Left lung (tissue), 10 donors: ENCODE results near the gene ANP32E. TPM values are rescaled to one million over a fixed set of nuclear protein-coding genes. Genes with fewer than 3 reads are reported as not detected.
A peak's percentile ranks its signal among the peaks of the same experiment; 100 is the strongest.

Experiments
- ATAC-seq: fragments of 200-7000 bp; cut with Tn5 transposase; one replicate; pipeline ENCODE4 v1.9.1; 2020; ENCODE audit warnings: moderate library complexity
- DNase-seq, 4 donors: peaks; one replicate each; pipeline ENCODE4 v3.0.0-alpha.2; 2013 to 2020
- H3K27ac ChIP-seq, 2 donors: fragments of 200-600 bp; sonication (generic) in 1 of 2; one replicate each; pipeline versions ENCODE4 v1.5.0 to v1.8.0; 2020 to 2021
- H3K27me3 ChIP-seq, 2 donors: fragments of 200-600 bp; sonication (generic) in 1 of 2; one replicate each; pipeline versions ENCODE4 v1.5.0 to v1.8.0; 2020 to 2021
- H3K36me3 ChIP-seq, 2 donors: fragments of 200-600 bp; sonication (generic) in 1 of 2; one replicate each; pipeline versions ENCODE4 v1.5.0 to v1.8.0; 2020 to 2021
- H3K4me1 ChIP-seq, 2 donors: fragments of 200-600 bp; one replicate each; pipeline ENCODE4 v1.8.0; 2021
- H3K4me3 ChIP-seq, 2 donors: fragments of 200-600 bp; sonication (generic) in 1 of 2; one replicate each; pipeline versions ENCODE4 v1.5.0 to v1.8.0; 2020 to 2021; ENCODE audit warnings: mild to moderate bottlenecking in 1 of 2
- H3K9me3 ChIP-seq, 2 donors: fragments of 200-600 bp; sonication (generic) in 1 of 2; one replicate each; pipeline versions ENCODE4 v1.5.0 to v1.8.0; 2020 to 2021
- intact Hi-C, 2 donors: fragments of 100-400 bp; cut with DNase I; formaldehyde crosslinking; loops; one replicate each; pipeline versions ENCODE4 v1.11.2 to v1.14.2; 2022
- polyA plus RNA-seq, 6 donors: library from polyadenylated mRNA; unstranded; fragments of 120-200 nt; gene quantifications; one replicate each; pipeline ENCODE4 v1.2.1, GENCODE V29; 2013; ENCODE audit not compliant: insufficient read length in 6 of 6
- total RNA-seq, 2 donors: library from RNA; stranded (reverse); fragmentation: NEBNext Ultra II Directional; extraction: Animal tissue kit (Norgen Biotek cat#: 25700); gene quantifications; one replicate each; pipeline ENCODE4 v1.2.1, GENCODE V29; 2021
- TF ChIP-seq, protein P1 (sequence below), 2 donors: fragments of 200-600 bp; sonication (generic) in 1 of 2; IDR thresholded peaks; one replicate each; pipeline versions ENCODE4 v1.5.0 to v1.8.0; 2021; ENCODE audit warnings: antibody characterized with exemption in 2 of 2
- donor health status: DM: no; HTN: yes; CAD: no.
- donor health status: DM: no; HTN: no; CAD: no.

Gene ANP32E
- total and polyA plus RNA-seq, 8 donors, result 27.3 to 112 (median 83.2) TPM

- TF ChIP-seq, protein P1, sequence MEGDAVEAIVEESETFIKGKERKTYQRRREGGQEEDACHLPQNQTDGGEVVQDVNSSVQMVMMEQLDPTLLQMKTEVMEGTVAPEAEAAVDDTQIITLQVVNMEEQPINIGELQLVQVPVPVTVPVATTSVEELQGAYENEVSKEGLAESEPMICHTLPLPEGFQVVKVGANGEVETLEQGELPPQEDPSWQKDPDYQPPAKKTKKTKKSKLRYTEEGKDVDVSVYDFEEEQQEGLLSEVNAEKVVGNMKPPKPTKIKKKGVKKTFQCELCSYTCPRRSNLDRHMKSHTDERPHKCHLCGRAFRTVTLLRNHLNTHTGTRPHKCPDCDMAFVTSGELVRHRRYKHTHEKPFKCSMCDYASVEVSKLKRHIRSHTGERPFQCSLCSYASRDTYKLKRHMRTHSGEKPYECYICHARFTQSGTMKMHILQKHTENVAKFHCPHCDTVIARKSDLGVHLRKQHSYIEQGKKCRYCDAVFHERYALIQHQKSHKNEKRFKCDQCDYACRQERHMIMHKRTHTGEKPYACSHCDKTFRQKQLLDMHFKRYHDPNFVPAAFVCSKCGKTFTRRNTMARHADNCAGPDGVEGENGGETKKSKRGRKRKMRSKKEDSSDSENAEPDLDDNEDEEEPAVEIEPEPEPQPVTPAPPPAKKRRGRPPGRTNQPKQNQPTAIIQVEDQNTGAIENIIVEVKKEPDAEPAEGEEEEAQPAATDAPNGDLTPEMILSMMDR (IDR thresholded peaks at IDR 0.05), result no peak
- no peaks in the 10 kb centered on the region for H3K9me3 ChIP-seq
- H3K27ac ChIP-seq, result peak overlapping the region; percentile 58 to 61
- intact Hi-C loops, result no loop called here
- DNase-seq, result no peak
- H3K4me1 ChIP-seq, result peaks cover 11 to 39% of the 10 kb centered on the region in 2 donors
- H3K27me3 ChIP-seq, result no peaks in the 10 kb centered on the region
- peaks cover 0 to 8% of the 10 kb centered on the region in 2 donors for H3K36me3 ChIP-seq
- ATAC-seq, result no peak
- no peak overlapping the region for H3K4me3 ChIP-seq
Observed at GRCh38 chr1:150271291-150271959, 35.5 kb upstream of the ANP32E start.

GRCh38 chr1:150269451-150269850 lies 33.5 kb upstream of the ANP32E start:
- ATAC-seq (no peak), DNase-seq (no peak)
- peaks cover 11 to 39% of the 10 kb centered on the region in 2 donors for H3K4me1 ChIP-seq
- peak overlapping the region; percentile 83 to 97 for H3K4me3 ChIP-seq
- intact Hi-C loops, result no loop called here
- peak overlapping the region; percentile 88 to 94 for H3K27ac ChIP-seq
- no peaks in the 10 kb centered on the region for H3K27me3 ChIP-seq
- TF ChIP-seq, protein P1 (IDR thresholded peaks at IDR 0.05), result no peak
- no peaks in the 10 kb centered on the region for H3K9me3 ChIP-seq
- H3K36me3 ChIP-seq, result peaks cover 0 to 28% of the 10 kb centered on the region in 2 donors

DNA sequence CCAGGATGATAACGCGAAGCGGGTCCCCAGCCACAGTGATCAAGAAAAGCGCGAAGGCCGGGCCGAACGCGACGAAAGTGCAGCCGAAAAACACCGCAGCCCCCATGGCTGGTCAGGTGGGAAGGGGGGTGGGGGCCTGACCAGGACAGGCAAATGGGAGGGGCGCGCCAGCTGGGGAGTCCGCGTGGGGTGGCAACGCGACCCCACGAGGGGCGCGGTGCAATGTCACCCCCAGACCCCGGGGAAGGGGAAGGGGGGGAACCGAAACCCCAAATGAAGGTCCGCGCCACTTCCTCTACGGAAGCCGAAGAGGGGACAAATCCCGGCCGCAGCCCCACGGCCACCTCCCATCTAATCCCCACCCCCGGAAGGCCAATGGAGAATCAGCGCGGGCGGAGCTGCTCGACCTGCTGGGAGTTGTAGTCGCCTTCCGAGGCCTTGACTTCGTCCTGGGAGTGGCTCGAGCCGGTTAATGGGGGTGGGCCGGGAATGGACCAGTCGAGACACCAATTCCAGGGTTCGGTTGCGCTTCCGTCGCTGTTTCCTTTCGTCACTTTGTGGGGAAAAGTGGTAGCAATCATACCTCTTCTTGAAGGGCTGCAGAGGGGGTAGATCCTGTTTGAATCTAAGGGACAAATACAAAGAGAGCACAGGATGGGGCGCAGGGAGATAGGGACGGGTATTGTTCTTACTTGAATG lies 32.9 kb upstream of the ANP32E start, which contains the start of gene APH1A:
TSS of gene APH1A (minus strand) at position 312 of the 699 bp plus-strand sequence. CDS start at position 106, 206 bp downstream.
- intact Hi-C loops, result no loop called here
- TF ChIP-seq, protein P1 (IDR thresholded peaks at IDR 0.05), result no peak
- ATAC-seq (peak; percentile 99), DNase-seq (peak; percentile 92 to 99 (median 98))
- no peaks in the 10 kb centered on the region for H3K9me3 ChIP-seq
- H3K27ac ChIP-seq, result peak within 1 kb of the TSS; percentile 88 to 94
- peaks cover 11 to 39% of the 10 kb centered on the region in 2 donors for H3K4me1 ChIP-seq
- H3K36me3 ChIP-seq, result peaks cover 0 to 34% of the 10 kb centered on the region in 2 donors
- no peaks in the 10 kb centered on the region for H3K27me3 ChIP-seq
- H3K4me3 ChIP-seq, result peak within 1 kb of the TSS; percentile 83 to 97

GRCh38 chr1:150268340-150268704 lies 32.4 kb upstream of the ANP32E start:
- intact Hi-C loops, result no loop called here
- DNase-seq (peak in 1 of 4 donors; percentile 59), ATAC-seq (peak; percentile 66)

More at GRCh38 chr1:150268340-150268704, 32.4 kb upstream of the ANP32E start:
- Histone ChIP-seq H3K4me3 (peak overlapping the region; percentile 83 to 97), H3K4me1 (peaks cover 11 to 39% of the 10 kb centered on the region in 2 donors), H3K27ac (peak overlapping the region; percentile 88 to 94), H3K27me3 (no peaks in the 10 kb centered on the region), H3K36me3 (peaks cover 0 to 34% of the 10 kb centered on the region in 2 donors), H3K9me3 (no peaks in the 10 kb centered on the region)
- TF ChIP-seq, protein P1 (IDR thresholded peaks at IDR 0.05), result no peak
